Panc1 (cell line): ENCODE data around the gene MAJIN. TPM values are rescaled to one million over a fixed set of nuclear protein-coding genes. Genes with fewer than 3 reads are reported as not detected.

Experiments
- ATAC-seq: fragments of 200-7000 bp; cut with Tn5 transposase; 2 replicates; pipeline ENCODE4 v1.9.1; 2020; ENCODE audit warnings: mild to moderate bottlenecking, moderate library complexity
- BruUV-seq: library from RNA; stranded (reverse); fragments of 400-500 nt; replicated peaks from 2 replicates; lab custom pipeline; 2021; lab: Mats Ljungman, UMichigan
- CTCF ChIA-PET: fragments of 300-600 bp; sonication (Branson Sonifier 250); formaldehyde crosslinking; loops from one replicate; lab custom pipeline; 2022; ENCODE audit warnings: antibody characterized with exemption; lab: Charles Lee
- POLR2A ChIA-PET: fragments of 300-600 bp; sonication (Branson Sonifier 250); formaldehyde crosslinking; loops from one replicate; lab custom pipeline; 2022; ENCODE audit warnings: antibody characterized with exemption; lab: Charles Lee
- DNase-seq: peaks from one replicate; pipeline ENCODE4 v3.0.0-alpha.2; 2010; ENCODE audit warnings: low read depth, low spot score
- H3K27ac ChIP-seq: 2 replicates; pipeline ENCODE4 v1.5.1; 2011; ENCODE audit warnings: mild to moderate bottlenecking, low read length, inconsistent platforms
- H3K27me3 ChIP-seq: fragments of 200-500 bp; sonication (Bioruptor generic); 2 replicates; pipeline ENCODE4 v1.6.0; 2014; ENCODE audit warnings: low read length, inconsistent platforms; ENCODE audit not compliant: control insufficient read depth, insufficient read depth
- H3K36me3 ChIP-seq: fragments of 200-500 bp; sonication (Bioruptor generic); 2 replicates; pipeline ENCODE4 v1.5.1; 2014; ENCODE audit warnings: inconsistent platforms, mild to moderate bottlenecking, low read length, moderate library complexity; ENCODE audit not compliant: control insufficient read depth, insufficient read depth
- H3K4me1 ChIP-seq: 2 replicates; pipeline ENCODE4 v1.5.1; 2011; ENCODE audit warnings: inconsistent platforms, mild to moderate bottlenecking, low read length, moderate library complexity; ENCODE audit not compliant: control insufficient read depth, insufficient read depth
- H3K4me3 ChIP-seq, 2 experiments: 2 replicates each; pipeline ENCODE4 v1.5.1; 2011 to 2012; ENCODE audit warnings: low read depth in 2 of 2, low read length in 2 of 2, mild to moderate bottlenecking in 2 of 2, inconsistent platforms in 1 of 2, moderate library complexity in 1 of 2
- H3K9me3 ChIP-seq: fragments of 200-500 bp; sonication (Bioruptor generic); 2 replicates; pipeline ENCODE4 v1.5.1; 2014; ENCODE audit warnings: low read depth, mild to moderate bottlenecking, inconsistent platforms, low read length, moderate library complexity; ENCODE audit not compliant: control insufficient read depth, insufficient read depth
- POLR2AphosphoS5 ChIP-seq: IDR thresholded peaks from 2 replicates; pipeline ENCODE4 v1.6.1; 2012; ENCODE audit warnings: mild to moderate bottlenecking, low read depth, low read length, moderate library complexity
- SIN3A ChIP-seq: IDR thresholded peaks from 2 replicates; pipeline ENCODE4 v1.6.1; 2012; ENCODE audit warnings: low read depth, mild to moderate bottlenecking, low read length, moderate library complexity, borderline replicate concordance; ENCODE audit not compliant: insufficient read depth
- TCF7L2 ChIP-seq: IDR thresholded peaks from 2 replicates; pipeline ENCODE4 v1.6.1; 2011; ENCODE audit warnings: mild to moderate bottlenecking, low read depth, low read length, inconsistent platforms
- in situ Hi-C: cut with HindIII; loops from 2 replicates; pipeline ENCODE4 v1.10.0; 2016; ENCODE audit warnings: low sequenced_read_pairs, low pct_unique_long_range_greater_than_20kb
- intact Hi-C: fragments of 100-400 bp; cut with micrococcal nuclease; formaldehyde crosslinking; loops from one replicate; pipeline ENCODE4 v1.10.0; 2022; ENCODE audit not compliant: unreplicated experiment
- total RNA-seq: library from RNA; stranded (reverse); gene quantifications from one replicate; pipeline ENCODE4 v1.2.1, GENCODE V29; 2021; ENCODE audit not compliant: unreplicated experiment
- TF ChIP-seq, protein P1 (sequence below), 2 experiments: IDR thresholded peaks; 2 replicates each; pipeline ENCODE4 v1.6.1; 2011 to 2012; ENCODE audit warnings: low read depth in 2 of 2, control low read depth in 1 of 2, low read length in 1 of 2, mild to moderate bottlenecking in 1 of 2, moderate library complexity in 1 of 2; ENCODE audit not compliant: insufficient read depth in 1 of 2
- TF ChIP-seq, protein P2 (sequence below): fragments of 450-650 bp; IDR thresholded peaks from 2 replicates; pipeline ENCODE4 v1.5.1; 2017; ENCODE audit warnings: mild to moderate bottlenecking

MAJIN gene
- total RNA-seq, 1 experiment from 2014 or later = not detected

DNA sequence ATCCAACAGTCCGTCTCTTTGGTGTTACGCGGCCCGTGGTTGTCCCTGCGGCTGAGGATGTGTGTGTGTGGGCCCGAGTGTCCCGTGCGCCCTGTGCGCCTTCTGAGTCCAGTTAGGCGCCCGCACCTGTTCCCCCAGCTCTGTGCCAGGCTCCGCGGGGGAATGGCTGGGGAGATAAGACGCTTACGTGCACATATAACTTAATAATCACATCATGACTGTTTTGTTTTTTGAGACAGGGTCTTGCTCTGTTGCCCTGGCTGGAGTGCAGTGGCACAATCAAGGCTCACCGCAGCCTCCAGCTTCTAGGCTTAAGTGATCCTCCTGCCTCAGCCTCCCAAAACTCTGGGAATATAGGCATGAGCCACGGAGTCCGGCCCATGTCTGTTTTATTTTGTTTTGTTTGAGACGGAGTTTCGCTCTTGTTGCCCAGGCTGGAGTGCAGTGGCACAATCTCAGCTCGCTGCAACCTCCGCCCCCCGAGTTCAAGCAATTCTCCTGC lies 42.9 kb upstream of the MAJIN start:
- ATAC-seq (peak; percentile 24; the same call in 1 of the 2 replicates), DNase-seq (no peak)
- BruUV-seq = no TSS peak
- POLR2A ChIA-PET = interaction anchor here (0.6 to 1.0 kb wide), 2 partner anchors 18 to 63 kb away, joined by 3 to 11 read pairs; partner anchors contain the start of gene BATF2
- H3K27me3 ChIP-seq = no peaks in the 10 kb centered on the region
- H3K4me3 ChIP-seq = peak overlapping the region; percentile 70 to 81
- H3K36me3 ChIP-seq = no peaks in the 10 kb centered on the region
- CTCF ChIA-PET = interaction anchor here (0.8 to 1.0 kb wide), 3 partner anchors 18 to 37 kb away, joined by 3 to 6 read pairs (median 5); partner anchors contain the start of gene BATF2
- in situ Hi-C loops (no loop called here), intact Hi-C loops (no loop called here)
- H3K9me3 ChIP-seq = no peaks in the 10 kb centered on the region
- peaks cover 7% of the 10 kb centered on the region; the same call in 1 of the 2 replicates for H3K4me1 ChIP-seq
- peak overlapping the region; percentile 92 for H3K27ac ChIP-seq
- TF ChIP-seq, protein P1, sequence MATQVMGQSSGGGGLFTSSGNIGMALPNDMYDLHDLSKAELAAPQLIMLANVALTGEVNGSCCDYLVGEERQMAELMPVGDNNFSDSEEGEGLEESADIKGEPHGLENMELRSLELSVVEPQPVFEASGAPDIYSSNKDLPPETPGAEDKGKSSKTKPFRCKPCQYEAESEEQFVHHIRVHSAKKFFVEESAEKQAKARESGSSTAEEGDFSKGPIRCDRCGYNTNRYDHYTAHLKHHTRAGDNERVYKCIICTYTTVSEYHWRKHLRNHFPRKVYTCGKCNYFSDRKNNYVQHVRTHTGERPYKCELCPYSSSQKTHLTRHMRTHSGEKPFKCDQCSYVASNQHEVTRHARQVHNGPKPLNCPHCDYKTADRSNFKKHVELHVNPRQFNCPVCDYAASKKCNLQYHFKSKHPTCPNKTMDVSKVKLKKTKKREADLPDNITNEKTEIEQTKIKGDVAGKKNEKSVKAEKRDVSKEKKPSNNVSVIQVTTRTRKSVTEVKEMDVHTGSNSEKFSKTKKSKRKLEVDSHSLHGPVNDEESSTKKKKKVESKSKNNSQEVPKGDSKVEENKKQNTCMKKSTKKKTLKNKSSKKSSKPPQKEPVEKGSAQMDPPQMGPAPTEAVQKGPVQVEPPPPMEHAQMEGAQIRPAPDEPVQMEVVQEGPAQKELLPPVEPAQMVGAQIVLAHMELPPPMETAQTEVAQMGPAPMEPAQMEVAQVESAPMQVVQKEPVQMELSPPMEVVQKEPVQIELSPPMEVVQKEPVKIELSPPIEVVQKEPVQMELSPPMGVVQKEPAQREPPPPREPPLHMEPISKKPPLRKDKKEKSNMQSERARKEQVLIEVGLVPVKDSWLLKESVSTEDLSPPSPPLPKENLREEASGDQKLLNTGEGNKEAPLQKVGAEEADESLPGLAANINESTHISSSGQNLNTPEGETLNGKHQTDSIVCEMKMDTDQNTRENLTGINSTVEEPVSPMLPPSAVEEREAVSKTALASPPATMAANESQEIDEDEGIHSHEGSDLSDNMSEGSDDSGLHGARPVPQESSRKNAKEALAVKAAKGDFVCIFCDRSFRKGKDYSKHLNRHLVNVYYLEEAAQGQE (IDR thresholded peaks at IDR 0.05; ENCODE audit: insufficient read depth in 1 of 2, low read depth in 2 of 2, low read length in 1 of 2) = no peak
- TF ChIP-seq POLR2AphosphoS5 = no peak

DNA sequence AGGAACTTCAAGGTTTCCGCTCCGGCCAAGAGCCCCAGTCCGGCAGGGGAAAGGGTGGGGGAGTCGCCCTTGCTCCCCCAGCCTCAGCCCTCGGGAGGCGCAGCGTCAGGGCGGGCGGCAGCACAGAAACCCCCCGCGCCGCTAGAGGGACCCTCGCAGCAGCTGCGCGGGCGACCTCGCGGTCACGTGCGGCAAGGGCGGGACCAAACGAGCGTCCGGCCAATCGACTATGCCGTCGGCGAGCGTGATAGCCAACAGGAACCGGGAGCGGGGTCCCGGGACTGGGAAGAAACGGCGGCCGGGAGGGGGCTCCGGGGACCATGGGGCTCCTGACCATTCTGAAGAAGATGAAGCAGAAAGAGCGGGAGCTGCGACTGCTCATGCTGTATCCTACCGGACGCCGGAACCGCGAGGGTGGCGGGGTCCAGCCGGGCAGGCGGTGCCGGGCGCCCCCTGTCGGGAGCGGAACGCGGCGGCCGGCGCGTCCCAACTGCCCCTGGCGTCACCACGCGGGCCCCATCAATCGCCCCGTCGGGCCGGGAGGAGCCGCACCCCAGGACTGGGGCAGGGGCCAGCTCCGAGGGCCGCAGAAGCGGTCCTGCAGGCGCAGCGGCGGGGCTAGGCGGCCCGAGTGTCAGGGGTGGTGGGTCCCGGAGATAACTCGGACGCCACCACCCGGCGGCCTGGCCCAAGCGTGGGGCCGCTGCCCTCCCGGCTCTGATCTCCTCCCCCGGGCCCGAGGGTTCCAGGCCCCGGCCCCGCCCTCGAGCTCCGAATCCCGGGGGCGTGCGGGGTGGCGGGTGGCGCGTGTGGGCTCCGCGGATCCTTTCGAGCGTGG lies 42.2 kb upstream of the MAJIN start, which contains the start of gene ARL2:
Gene ARL2 (plus strand): TSS at position 273 of the 838 bp plus-strand sequence. CDS start 48 bp downstream, at position 321.
- Histone ChIP-seq H3K27me3 (no peaks in the 10 kb centered on the region), H3K36me3 (no peaks in the 10 kb centered on the region), H3K27ac (peak within 1 kb of the TSS; percentile 92), H3K4me1 (peaks cover 7% of the 10 kb centered on the region; the same call in 1 of the 2 replicates), H3K4me3 (peak within 1 kb of the TSS; percentile 70 to 81), H3K9me3 (no peaks in the 10 kb centered on the region)
- ChIA-PET CTCF (interaction anchor here (0.5 to 1.2 kb wide), 6 partner anchors 17 to 165 kb away, joined by 3 to 6 read pairs (median 3); partner anchors contain the start of gene BATF2), POLR2A (no interaction called here)
- TF ChIP-seq, protein P2, sequence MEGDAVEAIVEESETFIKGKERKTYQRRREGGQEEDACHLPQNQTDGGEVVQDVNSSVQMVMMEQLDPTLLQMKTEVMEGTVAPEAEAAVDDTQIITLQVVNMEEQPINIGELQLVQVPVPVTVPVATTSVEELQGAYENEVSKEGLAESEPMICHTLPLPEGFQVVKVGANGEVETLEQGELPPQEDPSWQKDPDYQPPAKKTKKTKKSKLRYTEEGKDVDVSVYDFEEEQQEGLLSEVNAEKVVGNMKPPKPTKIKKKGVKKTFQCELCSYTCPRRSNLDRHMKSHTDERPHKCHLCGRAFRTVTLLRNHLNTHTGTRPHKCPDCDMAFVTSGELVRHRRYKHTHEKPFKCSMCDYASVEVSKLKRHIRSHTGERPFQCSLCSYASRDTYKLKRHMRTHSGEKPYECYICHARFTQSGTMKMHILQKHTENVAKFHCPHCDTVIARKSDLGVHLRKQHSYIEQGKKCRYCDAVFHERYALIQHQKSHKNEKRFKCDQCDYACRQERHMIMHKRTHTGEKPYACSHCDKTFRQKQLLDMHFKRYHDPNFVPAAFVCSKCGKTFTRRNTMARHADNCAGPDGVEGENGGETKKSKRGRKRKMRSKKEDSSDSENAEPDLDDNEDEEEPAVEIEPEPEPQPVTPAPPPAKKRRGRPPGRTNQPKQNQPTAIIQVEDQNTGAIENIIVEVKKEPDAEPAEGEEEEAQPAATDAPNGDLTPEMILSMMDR = peak; percentile 99
- TF ChIP-seq POLR2AphosphoS5 = peak; percentile 70
- TF ChIP-seq, protein P1 (IDR thresholded peaks at IDR 0.05; ENCODE audit: insufficient read depth in 1 of 2, low read depth in 2 of 2, low read length in 1 of 2) = no peak
- 0 out of 2 replicates have a peak, but pooled peaks have one; percentile 56 for TF ChIP-seq SIN3A
- peak; percentile 83 for TF ChIP-seq TCF7L2
- intact Hi-C loops (no loop called here), in situ Hi-C loops (no loop called here)
- DNase-seq (no peak), ATAC-seq (peak; percentile 92)
- BruUV-seq = no TSS peak
